RWPE2 (cell line): ENCODE data around the gene STON2.

ENCODE experiments used
- ATAC-seq: fragments of 200-7000 bp; cut with Tn5 transposase; 3 replicates; pipeline ENCODE4 v1.9.1; 2021; ENCODE audit warnings: low read depth
- DNase-seq: peaks from one replicate; pipeline ENCODE4 v3.0.0-alpha.2; 2020; ENCODE audit warnings: low spot score
- H3K27ac ChIP-seq: fragments of 450-650 bp; 2 replicates; pipeline ENCODE4 v1.5.1; 2017; ENCODE audit warnings: mild to moderate bottlenecking; ENCODE audit not compliant: poor library complexity, severe bottlenecking
- H3K27me3 ChIP-seq: fragments of 250-450 bp; sonication (Bioruptor Pico); 2 replicates; pipeline ENCODE4 v1.5.1; 2021; ENCODE audit warnings: mild to moderate bottlenecking, moderate library complexity; ENCODE audit not compliant: insufficient read depth, poor library complexity, severe bottlenecking
- H3K36me3 ChIP-seq: fragments of 250-450 bp; sonication (Bioruptor Pico); 2 replicates; pipeline ENCODE4 v1.5.1; 2020; ENCODE audit warnings: low read depth, mild to moderate bottlenecking, moderate library complexity
- H3K4me1 ChIP-seq: fragments of 250-450 bp; sonication (Bioruptor Pico); 2 replicates; pipeline ENCODE4 v1.5.1; 2021; ENCODE audit warnings: mild to moderate bottlenecking, moderate library complexity; ENCODE audit not compliant: insufficient read depth, poor library complexity, severe bottlenecking
- H3K4me3 ChIP-seq: fragments of 250-450 bp; sonication (Bioruptor Pico); 2 replicates; pipeline ENCODE4 v1.5.1; 2021; ENCODE audit warnings: mild to moderate bottlenecking, moderate library complexity; ENCODE audit not compliant: severe bottlenecking
- H3K9me3 ChIP-seq: fragments of 250-450 bp; sonication (Bioruptor Pico); 2 replicates; pipeline ENCODE4 v1.5.1; 2021; ENCODE audit warnings: mild to moderate bottlenecking, moderate library complexity; ENCODE audit not compliant: severe bottlenecking
- TF ChIP-seq, protein P1 (sequence below): fragments of 450-650 bp; IDR thresholded peaks from one replicate; pipeline ENCODE4 v1.5.1; 2017; ENCODE audit warnings: mild to moderate bottlenecking, moderate library complexity; ENCODE audit not compliant: poor library complexity, severe bottlenecking

Gene STON2

DNA sequence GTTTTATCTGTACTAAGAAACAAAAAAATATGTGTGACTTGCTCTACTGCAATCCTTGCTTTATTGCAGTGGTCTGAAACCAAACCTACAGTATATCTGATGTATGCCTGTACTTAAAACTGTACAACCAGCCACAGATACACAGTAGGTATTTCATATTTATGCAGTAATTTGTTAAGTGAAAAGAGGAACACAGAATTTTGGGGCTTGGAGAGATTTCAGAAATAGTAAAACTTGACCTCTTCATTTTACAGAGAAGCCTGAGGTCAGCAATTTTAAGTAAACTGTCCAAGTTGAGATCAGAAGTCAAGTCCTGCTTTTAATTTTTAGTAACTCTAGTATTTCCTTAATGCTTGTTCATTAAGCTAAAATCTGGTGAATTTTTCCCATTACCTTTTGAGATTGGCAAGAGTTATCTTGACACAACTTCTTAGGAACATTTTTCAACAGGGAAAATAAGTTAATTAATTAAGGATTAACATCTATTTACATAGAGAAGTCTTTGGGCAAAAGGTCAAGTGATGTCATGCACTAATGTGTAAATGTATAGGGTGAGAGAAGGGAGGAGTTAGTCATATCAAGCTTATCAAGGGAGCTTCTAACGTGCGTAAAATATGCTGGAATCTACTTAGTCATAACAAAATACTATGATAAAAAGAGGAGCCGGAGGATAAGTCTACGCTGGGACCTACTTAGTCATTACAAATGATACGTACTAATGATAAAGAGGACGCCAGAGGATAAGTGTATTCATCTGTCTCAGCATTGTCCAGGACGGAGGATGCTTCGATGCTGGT lies 113.4 kb downstream of the STON2 start:
- H3K27me3 ChIP-seq = no peaks in the 10 kb centered on the region
- no peaks in the 10 kb centered on the region for H3K4me1 ChIP-seq
- ATAC-seq (peak; percentile 53; the same call in 1 of the 3 replicates), DNase-seq (no peak)
- TF ChIP-seq, protein P1, sequence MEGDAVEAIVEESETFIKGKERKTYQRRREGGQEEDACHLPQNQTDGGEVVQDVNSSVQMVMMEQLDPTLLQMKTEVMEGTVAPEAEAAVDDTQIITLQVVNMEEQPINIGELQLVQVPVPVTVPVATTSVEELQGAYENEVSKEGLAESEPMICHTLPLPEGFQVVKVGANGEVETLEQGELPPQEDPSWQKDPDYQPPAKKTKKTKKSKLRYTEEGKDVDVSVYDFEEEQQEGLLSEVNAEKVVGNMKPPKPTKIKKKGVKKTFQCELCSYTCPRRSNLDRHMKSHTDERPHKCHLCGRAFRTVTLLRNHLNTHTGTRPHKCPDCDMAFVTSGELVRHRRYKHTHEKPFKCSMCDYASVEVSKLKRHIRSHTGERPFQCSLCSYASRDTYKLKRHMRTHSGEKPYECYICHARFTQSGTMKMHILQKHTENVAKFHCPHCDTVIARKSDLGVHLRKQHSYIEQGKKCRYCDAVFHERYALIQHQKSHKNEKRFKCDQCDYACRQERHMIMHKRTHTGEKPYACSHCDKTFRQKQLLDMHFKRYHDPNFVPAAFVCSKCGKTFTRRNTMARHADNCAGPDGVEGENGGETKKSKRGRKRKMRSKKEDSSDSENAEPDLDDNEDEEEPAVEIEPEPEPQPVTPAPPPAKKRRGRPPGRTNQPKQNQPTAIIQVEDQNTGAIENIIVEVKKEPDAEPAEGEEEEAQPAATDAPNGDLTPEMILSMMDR = no peak
- no peak overlapping the region for H3K27ac ChIP-seq
- peaks cover 10% of the 10 kb centered on the region; the same call in 1 of the 2 replicates for H3K36me3 ChIP-seq
- no peak overlapping the region for H3K4me3 ChIP-seq
- H3K9me3 ChIP-seq = no peaks in the 10 kb centered on the region

DNA sequence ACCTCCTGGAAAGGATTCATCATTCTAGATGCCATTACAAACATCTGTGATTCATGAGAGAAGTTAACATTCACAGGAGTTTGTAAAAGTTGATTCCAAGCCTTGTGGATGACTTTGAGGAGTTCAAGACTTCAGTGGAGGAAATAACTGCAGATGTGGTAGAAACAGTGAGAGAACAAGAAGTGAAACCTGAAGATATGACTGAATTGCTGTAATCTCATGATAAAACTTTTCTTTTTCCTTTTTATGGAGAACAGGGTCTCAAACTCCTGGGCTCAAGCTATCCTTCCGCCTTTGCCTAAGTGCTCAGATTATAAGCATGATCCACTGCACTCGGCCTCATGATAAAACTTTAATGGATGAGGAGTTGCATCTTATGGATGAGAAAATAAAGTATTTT lies 114.9 kb downstream of the STON2 start:
- TF ChIP-seq, protein P1 = no peak
- Histone ChIP-seq H3K27ac (no peak overlapping the region), H3K4me3 (no peak overlapping the region), H3K27me3 (no peaks in the 10 kb centered on the region), H3K4me1 (no peaks in the 10 kb centered on the region), H3K9me3 (no peaks in the 10 kb centered on the region), H3K36me3 (peaks cover 6% of the 10 kb centered on the region; the same call in 1 of the 2 replicates)
- ATAC-seq (no peak), DNase-seq (no peak)

DNA sequence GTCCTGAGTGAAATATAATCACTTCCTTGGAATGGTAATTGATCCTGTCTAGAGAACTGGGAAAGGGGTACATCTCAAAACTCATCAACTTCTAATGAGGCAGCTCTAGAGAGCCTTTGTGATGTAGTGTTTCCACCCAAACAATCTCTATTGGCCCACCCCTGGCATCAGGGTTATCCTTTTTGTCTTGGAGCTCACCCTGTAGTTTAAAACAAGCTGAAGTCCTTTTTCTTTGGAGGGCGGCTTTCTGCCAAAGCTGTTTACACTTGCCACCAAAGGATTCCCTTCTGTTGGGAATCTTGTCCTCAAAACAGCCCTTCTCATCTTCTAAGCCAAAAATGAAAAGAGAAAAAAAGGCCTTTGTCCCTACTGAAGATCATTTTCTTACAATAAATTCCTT lies 118.8 kb downstream of the STON2 start:
- no peak for ATAC-seq
- H3K4me1 ChIP-seq = no peaks in the 10 kb centered on the region
- TF ChIP-seq, protein P1 = no peak
- H3K36me3 ChIP-seq = peaks cover 33% of the 10 kb centered on the region
- no peak for DNase-seq
- no peaks in the 10 kb centered on the region for H3K9me3 ChIP-seq
- H3K27ac ChIP-seq = no peak overlapping the region
- H3K4me3 ChIP-seq = no peak overlapping the region
- no peaks in the 10 kb centered on the region for H3K27me3 ChIP-seq

DNA sequence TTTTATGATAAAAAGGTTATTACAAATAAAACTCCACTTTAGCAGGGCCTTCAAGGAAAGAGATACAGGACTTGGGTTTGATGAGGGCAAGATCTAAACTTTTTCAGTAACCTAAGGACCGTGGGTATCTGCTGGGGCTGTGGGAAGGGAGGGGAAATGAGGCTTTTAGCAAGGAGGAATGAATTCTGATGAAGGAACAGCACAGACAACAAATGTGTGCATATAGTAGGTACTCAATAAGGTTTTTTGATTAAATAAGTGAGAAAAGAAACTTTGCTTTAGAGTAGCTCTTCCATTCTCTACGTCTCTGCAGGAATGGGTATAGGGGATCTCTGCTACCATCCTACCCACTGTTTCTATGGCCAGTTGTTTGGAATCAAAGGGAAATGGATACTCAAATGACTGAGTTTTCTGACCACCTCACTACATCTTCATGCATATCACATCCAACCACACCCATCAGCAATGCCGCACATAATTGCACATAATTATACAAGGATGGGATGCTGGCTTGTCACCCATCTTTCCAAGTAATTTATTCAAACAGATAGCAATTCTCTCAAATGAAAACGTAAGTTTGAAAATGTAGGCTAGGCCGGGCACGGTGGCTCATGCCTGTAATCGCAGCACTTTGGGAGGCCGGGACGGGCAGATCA lies 119.9 kb downstream of the STON2 start:
- TF ChIP-seq, protein P1 = no peak
- ATAC-seq = no peak
- DNase-seq = no peak
- no peaks in the 10 kb centered on the region for H3K27me3 ChIP-seq
- H3K9me3 ChIP-seq = no peaks in the 10 kb centered on the region
- no peak overlapping the region for H3K27ac ChIP-seq
- H3K4me1 ChIP-seq = no peaks in the 10 kb centered on the region
- no peak overlapping the region for H3K4me3 ChIP-seq
- peaks cover 41% of the 10 kb centered on the region for H3K36me3 ChIP-seq

DNA sequence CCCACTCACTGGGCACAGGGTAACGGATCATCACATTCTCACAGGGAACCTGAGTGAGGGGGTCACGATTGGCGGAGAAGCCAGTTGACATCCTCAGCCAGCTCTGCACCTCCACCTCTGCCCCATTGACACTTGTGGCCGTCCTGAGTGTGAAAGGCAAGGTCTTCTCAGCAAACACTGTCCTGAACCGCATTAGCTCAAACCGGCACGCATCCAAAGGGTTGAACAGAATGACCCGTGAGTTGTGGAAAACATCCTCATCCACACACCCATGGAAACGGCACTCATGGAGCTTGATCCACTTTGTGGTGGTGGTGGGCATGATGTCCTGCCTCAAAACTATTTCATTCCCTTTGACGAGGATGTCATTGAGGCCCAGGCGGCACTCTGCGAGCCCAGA lies 123.0 kb downstream of the STON2 start:
- H3K4me3 ChIP-seq = no peak overlapping the region
- peaks cover 61% of the 10 kb centered on the region for H3K36me3 ChIP-seq
- DNase-seq = no peak
- no peaks in the 10 kb centered on the region for H3K27me3 ChIP-seq
- TF ChIP-seq, protein P1 = no peak
- H3K27ac ChIP-seq = no peak overlapping the region
- no peaks in the 10 kb centered on the region for H3K9me3 ChIP-seq
- peaks cover 4% of the 10 kb centered on the region for H3K4me1 ChIP-seq
- ATAC-seq = no peak
